Measurements from ENCODE around the gene POMT1.

Gene POMT1

DNA sequence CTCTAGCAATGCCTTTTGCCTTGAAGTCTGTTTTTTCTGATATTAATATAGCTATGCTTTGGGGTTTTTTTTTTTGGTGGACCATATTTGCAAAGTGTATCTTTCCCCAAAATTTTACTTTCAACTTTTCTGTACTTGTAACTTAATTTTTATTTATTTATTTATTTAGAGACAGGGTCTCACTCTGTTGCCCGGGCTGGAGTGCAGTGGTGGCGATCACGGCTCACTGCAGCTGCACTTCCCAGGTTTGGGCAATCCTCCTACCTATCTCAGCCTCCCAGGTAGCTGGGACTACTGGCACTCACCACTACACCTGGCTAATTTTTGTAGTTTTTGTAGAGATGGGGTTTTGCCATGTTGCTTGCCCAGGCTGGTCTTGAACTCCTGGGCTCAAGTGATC is 63.4 kb downstream of the POMT1 start:
- Histone ChIP-seq H3K4me2 (ENCODE audit: low read length) (no peak overlapping the region), H2AFZ (ENCODE audit: low read depth, low read length) (no peak overlapping the region), H3K36me3 (replicated peaks; ENCODE audit: low read depth, low read length) (peaks cover 22% of the 10 kb centered on the region), H3K9ac (ENCODE audit: low read length) (no peak overlapping the region), H3K79me2 (ENCODE audit: low read length) (no peaks in the 10 kb centered on the region), H3K27ac (ENCODE audit: low read length) (no peak overlapping the region), H3K4me3 (ENCODE audit: low read length) (no peak overlapping the region), H3K4me1 (ENCODE audit: low read length) (no peaks in the 10 kb centered on the region), H3K27me3 (ENCODE audit: low read depth, low read length) (no peaks in the 10 kb centered on the region), H3K9me3 (ENCODE audit: insufficient read depth, low read length) (no peaks in the 10 kb centered on the region; the same call in 1 of the 2 replicates), H4K20me1 (ENCODE audit: insufficient read depth, low read length) (no peaks in the 10 kb centered on the region)
- no peak for TF ChIP-seq EZH2phosphoT487 (IDR thresholded peaks at IDR 0.05; ENCODE audit: low read depth)
- TF ChIP-seq, protein P1, sequence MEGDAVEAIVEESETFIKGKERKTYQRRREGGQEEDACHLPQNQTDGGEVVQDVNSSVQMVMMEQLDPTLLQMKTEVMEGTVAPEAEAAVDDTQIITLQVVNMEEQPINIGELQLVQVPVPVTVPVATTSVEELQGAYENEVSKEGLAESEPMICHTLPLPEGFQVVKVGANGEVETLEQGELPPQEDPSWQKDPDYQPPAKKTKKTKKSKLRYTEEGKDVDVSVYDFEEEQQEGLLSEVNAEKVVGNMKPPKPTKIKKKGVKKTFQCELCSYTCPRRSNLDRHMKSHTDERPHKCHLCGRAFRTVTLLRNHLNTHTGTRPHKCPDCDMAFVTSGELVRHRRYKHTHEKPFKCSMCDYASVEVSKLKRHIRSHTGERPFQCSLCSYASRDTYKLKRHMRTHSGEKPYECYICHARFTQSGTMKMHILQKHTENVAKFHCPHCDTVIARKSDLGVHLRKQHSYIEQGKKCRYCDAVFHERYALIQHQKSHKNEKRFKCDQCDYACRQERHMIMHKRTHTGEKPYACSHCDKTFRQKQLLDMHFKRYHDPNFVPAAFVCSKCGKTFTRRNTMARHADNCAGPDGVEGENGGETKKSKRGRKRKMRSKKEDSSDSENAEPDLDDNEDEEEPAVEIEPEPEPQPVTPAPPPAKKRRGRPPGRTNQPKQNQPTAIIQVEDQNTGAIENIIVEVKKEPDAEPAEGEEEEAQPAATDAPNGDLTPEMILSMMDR (IDR thresholded peaks at IDR 0.05; ENCODE audit: low read depth, low read length): no peak

DNA sequence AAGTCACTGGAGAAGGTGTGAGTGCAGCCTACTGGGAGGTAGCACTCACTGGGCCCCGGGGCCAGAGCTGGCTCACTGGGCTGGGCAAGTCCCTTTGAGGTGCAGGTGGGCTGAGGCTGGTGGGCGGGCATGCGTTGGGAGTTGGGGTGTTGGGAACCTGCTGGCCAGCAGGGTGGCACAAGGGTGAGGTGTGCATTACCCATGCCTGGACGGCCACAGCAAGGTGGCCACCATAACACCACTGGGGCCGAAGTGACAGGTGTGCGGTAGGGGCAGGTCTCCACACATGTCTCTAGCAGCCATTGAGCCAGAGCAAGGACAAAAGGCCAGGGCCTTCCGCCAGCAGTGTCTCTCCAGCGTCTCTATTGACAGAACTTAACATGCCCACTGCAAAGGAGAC is 65.2 kb downstream of the POMT1 start:
- TF ChIP-seq EZH2phosphoT487 (IDR thresholded peaks at IDR 0.05; ENCODE audit: low read depth): no peak
- TF ChIP-seq, protein P1 (IDR thresholded peaks at IDR 0.05; ENCODE audit: low read depth, low read length): no peak
- no peaks in the 10 kb centered on the region for H3K4me1 ChIP-seq (ENCODE audit: low read length)
- no peak overlapping the region for H3K27ac ChIP-seq (ENCODE audit: low read length)
- no peak overlapping the region for H3K4me3 ChIP-seq (ENCODE audit: low read length)
- H3K9ac ChIP-seq (ENCODE audit: low read length): no peak overlapping the region
- H3K9me3 ChIP-seq (ENCODE audit: insufficient read depth, low read length): no peaks in the 10 kb centered on the region
- H3K4me2 ChIP-seq (ENCODE audit: low read length): no peak overlapping the region
- no peaks in the 10 kb centered on the region for H4K20me1 ChIP-seq (ENCODE audit: insufficient read depth, low read length)
- H3K79me2 ChIP-seq (ENCODE audit: low read length): no peaks in the 10 kb centered on the region
- H3K36me3 ChIP-seq (replicated peaks; ENCODE audit: low read depth, low read length): peaks cover 33% of the 10 kb centered on the region
- no peak overlapping the region for H2AFZ ChIP-seq (ENCODE audit: low read depth, low read length)
- no peaks in the 10 kb centered on the region for H3K27me3 ChIP-seq (ENCODE audit: low read depth, low read length)
